Measurements from ENCODE around the gene C22orf42.
"Not testable (repeated sequence)": the region's sequence is repeated elsewhere in the genome, so short reads cannot be mapped to it uniquely, and the experiment has no call there.

C22orf42 gene, protein sequence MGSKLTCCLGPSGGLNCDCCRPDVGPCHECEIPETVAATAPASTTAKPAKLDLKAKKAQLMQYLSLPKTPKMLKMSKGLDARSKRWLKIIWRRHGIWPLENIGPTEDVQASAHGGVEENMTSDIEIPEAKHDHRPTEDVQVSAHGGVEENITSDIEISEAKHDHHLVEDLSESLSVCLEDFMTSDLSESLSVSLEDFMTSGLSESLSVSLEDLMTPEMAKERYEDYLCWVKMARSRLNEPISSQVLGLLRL

DNA sequence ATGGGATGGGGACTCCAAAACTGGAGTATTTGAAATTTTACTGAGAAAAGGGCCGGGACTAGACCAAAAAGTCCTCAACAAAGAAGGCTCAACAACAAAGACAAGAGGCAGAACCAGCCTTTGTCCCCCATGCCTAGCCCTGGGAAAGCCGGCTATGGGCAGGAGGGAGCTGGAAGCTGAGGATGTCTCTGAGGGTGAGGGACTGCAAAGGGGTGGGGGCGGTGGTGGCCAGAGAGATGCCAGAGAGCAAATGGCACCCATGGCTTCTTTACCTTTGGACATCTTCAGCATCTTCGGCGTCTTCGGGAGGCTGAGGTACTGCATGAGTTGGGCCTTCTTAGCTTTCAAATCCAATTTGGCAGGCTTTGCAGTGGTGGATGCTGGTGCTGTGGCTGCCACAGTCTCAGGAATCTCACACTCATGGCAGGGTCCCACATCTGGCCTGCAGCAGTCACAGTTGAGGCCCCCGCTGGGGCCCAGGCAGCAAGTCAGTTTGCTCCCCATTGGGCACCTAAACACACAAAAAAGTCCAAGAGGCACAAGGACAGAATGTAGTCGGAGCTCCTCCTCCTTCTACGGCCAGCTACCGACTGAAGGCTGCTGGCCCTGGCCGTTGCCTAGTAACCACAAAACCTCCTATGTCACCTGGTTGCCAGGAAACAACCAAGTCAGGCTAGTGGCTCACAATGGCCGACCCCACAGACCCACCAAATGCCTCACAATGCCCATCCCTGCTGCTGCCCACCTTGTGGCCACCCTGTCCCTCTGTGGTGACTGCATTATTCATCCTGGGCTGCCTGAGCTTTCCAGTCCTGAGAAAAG lies at the start of gene C22orf42:
Gene C22orf42 (minus strand): TSS at position 592 of the 822 bp plus-strand sequence. CDS start 88 bp downstream, at position 504.
- no peak for DNase-seq

- DNase-seq = no peak
Observed at GRCh38 chr22:32208681-32209080, 49.6 kb upstream of the C22orf42 start.

DNA sequence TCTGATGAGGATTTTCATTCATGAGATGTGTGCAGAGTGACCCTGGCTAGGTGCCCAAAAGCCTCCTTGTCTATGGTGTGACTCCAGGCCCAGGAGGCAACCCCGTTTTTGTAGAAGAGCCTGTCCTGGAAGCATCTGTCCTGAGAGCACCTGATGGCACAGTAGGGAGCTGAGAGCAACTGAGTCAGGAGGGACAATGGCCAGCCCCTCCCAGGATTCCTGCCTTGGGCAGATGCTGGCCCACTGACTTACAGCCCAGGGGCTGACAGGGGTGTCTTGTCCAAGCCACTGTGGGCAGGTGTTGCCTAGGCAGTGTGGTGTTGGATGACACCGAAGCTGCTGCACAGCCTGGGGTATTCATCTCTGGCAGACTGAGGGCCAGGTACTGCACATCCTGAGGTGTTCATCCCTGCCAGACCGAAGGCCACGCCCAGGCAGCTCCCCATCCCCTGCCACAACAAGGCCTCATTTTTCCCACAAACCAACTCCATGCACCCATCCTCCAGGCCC lies 48.9 kb upstream of the C22orf42 start:
- DNase-seq = no peak

- peak; percentile 39 to 48 for DNase-seq
Observed at GRCh38 chr22:32206774-32207758, 48.0 kb upstream of the C22orf42 start.

GRCh38 chr22:32205974-32206773 lies 47.1 kb upstream of the C22orf42 start:
- DNase-seq = no peak

GRCh38 chr22:32204856-32205722 lies 46.0 kb upstream of the C22orf42 start, which contains the start of gene RFPL2:
Gene RFPL2, minus strand, starts transcription at chr22:32205073. Its CDS starts 2,622 bp downstream, at chr22:32202451.
- no peak for DNase-seq

DNA sequence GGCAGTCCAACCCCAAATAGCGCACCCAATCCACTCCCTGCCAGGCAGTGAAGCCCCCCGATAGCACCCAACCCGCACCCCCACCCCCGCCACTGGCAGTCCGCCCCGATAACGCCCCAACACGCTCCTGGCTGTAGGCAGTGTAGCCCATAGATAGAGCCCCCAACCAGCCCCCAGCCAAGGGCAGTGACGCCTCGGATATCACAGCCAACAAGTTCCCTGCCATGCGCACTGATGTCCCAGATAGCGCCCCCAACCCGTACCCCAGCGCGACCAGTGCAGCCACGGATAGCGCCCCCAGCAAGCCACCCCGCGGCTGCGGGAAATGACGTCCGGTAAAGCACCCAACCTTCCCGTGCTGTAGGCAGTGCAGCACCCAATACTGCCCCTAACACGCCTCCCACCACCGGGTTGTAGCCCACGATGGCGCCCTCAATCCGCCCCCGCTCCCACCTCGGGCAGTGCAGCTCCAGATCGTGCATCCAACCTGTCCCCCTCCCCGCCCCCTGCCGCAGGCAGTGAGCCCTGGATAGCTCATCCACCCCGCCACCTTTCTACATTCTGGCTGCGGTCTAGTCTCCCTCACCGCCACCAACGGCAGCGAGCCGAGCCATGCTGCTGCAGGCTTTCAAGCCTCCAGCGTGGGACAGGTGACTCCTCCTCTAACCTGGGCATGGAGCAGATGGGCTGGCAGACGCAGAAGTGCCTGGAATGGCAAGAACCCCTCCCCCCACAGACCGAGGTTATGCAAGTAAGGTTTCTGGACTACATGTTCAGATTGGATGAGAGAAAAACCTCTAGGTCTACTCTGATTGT lies 45.1 kb upstream of the C22orf42 start:
- no peak for DNase-seq

DNA sequence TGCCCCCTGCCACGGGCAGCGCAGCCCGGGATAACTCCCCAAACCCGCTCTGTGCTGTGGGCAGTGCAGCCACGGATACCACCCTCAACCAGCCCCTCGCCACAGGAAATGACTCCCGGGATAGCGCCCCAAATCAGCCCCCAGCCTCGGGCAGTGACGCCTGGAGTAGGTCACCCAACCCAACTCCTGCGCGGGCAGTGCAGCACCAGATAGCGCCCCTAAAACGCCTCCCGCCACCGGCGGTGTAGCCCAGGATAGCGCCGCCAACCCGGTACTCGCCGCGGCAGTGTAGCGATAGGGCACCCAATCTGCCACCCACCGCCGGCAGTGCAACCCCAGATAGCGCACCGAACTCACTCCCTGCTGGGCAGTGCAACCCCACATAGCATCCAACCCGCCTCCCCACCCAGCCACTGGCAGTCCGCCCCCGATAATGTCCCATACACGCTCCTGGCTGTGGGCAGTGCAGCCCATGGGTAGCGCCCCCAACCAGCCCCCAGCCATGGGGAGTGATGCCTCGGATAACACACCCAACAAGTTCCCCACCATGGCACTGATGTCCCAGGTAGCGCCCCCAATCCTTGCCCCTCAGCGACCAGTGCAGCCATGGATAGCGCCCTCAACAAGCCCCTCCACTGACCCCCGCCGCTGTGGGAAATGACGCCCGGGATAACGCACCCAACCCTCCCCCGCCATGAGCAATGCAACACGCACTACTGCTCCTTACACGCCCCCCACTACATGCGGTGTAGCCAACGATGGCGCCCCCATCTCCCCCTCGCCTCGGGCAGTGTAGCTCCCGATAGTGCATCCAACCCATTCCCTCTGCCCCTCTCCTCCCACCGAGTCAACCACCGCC lies 44.3 kb upstream of the C22orf42 start:
- DNase-seq = no peak

- peak; percentile 37 to 61 for DNase-seq
Observed at GRCh38 chr22:32202539-32203180, 43.6 kb upstream of the C22orf42 start.

- DNase-seq = no peak
Observed at GRCh38 chr22:32202161-32202538, 43.0 kb upstream of the C22orf42 start.

DNA sequence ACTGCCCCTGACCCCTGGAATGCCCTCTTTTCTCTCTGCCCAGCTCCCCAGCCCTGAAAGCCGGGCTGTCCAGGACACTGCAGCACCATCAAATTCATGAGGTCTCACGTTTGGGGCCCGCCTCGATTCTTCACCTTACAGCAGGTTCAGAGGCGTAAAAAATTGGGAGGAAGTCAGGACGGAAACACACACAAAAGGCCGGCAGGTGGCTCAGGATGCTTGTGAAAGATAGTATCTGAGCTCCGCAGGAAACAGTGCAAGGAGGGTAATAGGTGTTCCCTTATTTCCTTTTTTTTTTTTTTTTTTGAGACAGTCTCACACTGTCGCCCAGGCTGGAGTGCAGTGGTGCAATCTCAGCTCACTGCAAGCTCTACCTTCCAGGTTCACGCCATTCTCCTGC lies 41.6 kb upstream of the C22orf42 start:
- DNase-seq = no peak

DNA sequence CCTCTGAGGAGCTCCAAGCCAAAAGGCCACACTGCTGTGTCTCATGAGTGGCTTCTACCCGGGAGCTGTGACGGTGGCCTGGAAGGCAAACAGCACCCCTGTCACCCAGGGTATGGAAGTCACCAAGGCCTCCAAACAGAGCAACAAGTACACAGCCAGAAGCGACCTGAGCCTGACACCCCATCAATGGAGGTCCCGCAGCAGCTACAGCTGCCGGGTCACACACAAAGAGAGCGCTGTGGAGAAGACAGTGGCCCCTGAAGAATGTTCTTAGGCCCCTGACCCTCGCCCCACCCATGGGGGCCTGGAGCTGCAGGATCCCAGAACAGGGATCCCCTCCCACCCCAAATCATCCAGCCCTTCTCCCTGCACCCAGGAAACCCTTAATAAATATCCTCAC lies 40.9 kb upstream of the C22orf42 start:
- DNase-seq = no peak

DNA sequence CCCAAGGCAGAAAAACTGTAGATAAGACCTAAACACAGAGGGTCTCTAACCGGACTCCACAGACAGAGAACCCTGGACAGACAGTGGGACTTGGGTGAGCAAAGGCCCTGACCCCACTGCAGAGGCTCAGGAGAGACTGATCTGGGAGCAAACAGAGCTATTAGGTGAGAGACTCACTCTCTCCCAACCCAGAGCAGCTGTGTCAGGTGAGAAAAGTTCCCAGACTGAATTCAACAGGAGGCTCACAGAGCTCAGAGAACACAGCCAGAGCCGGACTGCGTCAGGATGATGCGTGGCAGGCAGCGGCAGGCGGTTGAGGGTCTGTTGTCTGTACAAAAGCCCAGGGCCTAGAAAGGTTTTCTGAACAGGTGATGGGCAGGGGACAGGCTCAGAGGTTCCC lies 40.2 kb upstream of the C22orf42 start:
- no peak for DNase-seq

GRCh38 chr22:32197553-32198226 lies 38.6 kb upstream of the C22orf42 start:
- not testable (repeated sequence) for DNase-seq

- not testable (repeated sequence) for DNase-seq
Observed at GRCh38 chr22:32195900-32196299, 36.8 kb upstream of the C22orf42 start.

DNA sequence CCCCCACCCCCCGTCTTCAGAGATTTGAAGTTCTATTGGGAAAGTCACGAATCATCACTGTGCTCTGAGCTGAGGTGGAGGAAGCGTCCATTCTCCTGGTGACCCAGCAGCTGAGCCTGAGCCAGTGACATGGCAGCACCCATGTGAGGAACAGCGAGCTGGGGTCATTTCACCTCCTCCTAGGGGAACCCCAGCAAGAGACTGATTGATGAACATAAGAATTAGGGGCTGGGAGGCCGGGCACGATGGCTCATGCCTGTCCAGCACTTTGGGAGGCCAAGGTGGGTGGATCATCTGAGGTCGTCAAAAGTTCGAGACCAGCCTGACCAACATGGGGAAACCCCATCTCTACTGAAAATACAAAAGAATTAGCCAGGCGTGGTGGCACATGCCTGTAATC lies 34.2 kb upstream of the C22orf42 start:
- DNase-seq = not testable (repeated sequence)

GRCh38 chr22:32191021-32191420 lies 31.9 kb upstream of the C22orf42 start:
- DNase-seq = not testable (repeated sequence)

DNA sequence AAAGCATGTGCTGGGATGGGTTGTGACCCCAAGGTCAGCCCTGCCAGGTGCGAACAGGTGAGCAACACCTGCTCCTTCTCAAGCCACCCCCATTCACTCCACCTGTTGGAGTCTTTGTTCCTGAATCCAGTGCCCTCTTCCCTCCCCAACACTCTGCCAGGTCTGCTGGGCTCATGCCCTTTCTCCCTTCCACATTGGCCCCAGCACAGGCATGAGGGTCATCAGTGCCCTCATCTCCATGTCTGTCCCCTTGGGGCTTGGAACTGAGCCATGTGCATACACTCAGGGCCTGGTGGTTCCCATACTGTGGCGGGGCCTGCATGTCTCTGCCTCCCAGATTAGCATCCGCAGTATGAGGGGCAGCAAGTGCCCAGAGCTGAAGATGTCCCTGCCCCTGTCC lies 26.7 kb upstream of the C22orf42 start:
- DNase-seq = no peak
